GM21423 (cell line): ENCODE data around the gene NR1I3.
"Not testable (repeated sequence)": the region's sequence is repeated elsewhere in the genome, so short reads cannot be mapped to it uniquely, and the experiment has no call there.

ENCODE experiments used
- ATAC-seq: cut with Tn5 transposase; IDR thresholded peaks from one replicate; pipeline ENCODE4 v1.9.1; 2021; ENCODE audit warnings: mild to moderate bottlenecking, moderate library complexity; ENCODE audit not compliant: unreplicated experiment

Gene NR1I3

DNA sequence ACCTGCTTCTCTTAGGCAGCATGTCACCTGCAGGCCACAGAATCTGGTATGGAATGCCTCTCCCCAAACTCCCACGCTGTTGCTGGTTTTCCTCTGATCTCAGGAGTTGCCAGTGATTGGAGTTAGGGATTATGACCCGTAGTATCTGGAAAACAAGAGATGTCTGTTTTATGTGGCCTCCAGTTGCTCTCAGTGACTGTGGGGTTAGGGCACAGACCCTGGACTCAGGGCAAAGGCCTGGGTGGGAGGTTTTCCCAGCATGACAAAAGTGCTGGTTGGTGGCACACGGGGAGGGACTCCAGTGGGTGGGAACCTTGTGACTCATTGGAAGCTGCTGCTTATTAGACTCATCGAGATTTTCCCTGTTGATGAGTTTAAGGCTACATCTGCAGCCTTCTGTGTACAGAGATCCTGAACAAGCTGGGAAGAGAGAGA is at the start of gene NR1I3:
Gene NR1I3 (minus strand): TSS at position 165 of the 435 bp plus-strand sequence. CDS start 1,638 bp downstream, outside the sequence.
- ATAC-seq = no peak

GRCh38 chr1:161287482-161288054 is 49.6 kb upstream of the NR1I3 start:
- ATAC-seq = no peak

DNA sequence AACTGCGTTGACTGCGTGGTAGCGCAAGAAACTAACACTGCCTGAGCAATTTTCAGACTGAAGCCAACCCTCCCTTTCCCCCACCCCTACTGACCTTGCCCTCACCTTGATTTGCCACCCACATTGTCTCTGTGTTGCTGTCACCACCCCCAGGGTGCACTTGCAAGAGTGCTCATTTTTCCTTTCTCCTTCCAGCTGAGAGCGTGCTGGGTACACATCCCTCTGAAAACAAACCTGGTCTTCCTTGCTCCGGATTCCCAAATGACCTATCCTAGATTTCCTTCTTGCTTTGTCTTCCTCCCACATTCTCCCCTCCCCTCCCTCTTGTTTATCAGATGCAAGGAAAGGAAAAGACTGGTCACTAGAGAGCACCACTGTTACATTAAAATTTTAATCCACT is 47.5 kb upstream of the NR1I3 start:
- no peak for ATAC-seq

DNA sequence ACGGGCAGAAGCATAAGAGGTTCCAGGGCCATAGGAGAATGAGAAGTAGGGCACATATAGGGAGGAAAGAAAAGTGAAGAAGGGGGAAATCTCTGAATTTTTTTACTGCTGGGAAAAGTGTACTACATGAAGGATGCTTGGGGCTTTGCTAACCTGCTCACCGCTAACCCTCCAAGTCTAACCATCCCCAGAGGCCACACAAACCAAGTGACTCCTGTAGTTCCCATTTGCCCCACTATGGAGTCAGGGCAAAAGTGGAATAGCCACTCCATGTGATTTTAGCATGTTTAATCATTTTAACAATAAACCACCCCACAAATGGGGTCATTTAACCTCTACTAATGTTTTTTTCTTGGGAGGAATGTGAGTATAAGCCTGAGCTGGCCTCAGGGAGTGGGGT is 47.1 kb upstream of the NR1I3 start:
- no peak for ATAC-seq

- ATAC-seq = no peak
Observed at GRCh38 chr1:161282991-161283390, 45.0 kb upstream of the NR1I3 start.

- no peak for ATAC-seq
Observed at GRCh38 chr1:161274874-161275273, 36.9 kb upstream of the NR1I3 start.

DNA sequence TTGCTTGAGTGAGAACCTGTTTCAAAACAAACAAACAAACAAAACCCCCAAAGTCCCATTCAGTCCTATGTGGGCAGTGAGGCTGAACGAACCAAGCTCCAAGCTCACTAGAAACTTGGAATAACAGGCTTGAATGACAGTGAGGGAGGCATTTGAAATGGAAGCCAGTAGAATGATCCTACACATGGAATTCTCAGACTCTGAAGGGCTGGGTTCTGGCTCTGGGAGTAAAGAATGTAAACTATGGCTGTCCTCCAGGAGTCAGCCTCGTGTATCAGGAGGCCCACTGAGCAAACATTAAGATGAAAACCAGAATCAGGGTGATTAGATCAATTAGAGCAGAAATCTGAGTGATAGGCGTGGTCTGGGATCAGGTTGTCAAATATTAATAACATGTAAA is 35.4 kb upstream of the NR1I3 start:
- no peak for ATAC-seq

- no peak for ATAC-seq
Observed at GRCh38 chr1:161267321-161267720, 29.3 kb upstream of the NR1I3 start.

DNA sequence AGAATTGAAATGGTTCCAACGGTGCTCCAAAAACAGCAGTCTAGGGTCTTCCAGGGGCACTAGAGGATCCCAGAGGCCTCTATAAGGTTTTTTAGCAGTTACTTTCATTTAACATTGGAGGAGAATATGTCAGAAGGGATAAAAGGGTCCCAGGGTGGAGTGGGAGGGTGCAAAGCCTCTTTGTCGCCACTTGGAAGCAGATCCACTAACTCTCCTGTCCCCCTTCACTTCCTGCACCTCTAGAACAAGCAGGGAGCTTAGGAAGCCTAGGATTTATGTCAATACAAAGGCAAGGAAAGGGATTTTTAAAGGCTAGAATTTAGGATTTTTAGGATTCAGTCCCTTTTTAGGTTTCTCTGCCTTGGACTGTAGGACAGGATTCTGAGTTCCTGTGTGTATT is 28.8 kb upstream of the NR1I3 start:
- no peak for ATAC-seq

DNA sequence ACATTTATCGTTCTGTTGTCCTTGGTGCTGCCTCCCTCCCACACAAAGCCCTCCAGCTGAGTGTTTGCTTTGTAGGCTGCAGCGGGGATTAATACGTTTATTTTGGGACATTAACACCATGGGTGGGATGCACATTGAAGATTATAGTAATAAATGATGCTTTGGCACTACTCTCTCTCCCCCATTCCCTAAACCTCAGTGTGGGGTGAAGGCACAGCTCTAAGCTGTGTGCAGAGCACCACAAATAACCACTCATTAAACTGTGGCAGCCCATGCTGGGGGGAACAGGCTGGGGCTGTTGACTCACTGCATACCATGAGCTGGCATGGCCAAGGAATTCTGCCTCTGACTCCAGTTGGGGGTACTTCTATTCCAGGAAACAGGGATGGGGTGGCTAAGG is 28.2 kb upstream of the NR1I3 start:
- no peak for ATAC-seq

DNA sequence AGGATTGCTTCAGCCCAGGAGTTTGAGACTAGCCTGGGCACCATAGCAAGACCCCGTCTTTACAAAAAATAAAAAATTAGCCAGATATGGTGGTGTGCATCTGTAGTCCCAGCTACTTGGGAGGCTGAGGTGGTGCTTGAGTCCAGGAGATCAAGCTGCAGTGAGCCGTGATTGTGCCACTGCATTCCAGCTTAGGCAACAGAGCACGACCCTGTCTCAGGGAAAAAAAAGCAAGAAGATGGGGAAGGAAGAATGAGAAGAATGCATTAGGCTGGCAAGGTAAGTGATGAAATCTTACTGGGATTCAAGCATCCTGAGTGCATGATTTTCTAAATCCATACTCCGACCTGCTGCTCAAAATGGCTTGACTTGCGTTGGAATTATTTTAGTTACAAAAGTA is 27.3 kb upstream of the NR1I3 start:
- ATAC-seq = no peak

DNA sequence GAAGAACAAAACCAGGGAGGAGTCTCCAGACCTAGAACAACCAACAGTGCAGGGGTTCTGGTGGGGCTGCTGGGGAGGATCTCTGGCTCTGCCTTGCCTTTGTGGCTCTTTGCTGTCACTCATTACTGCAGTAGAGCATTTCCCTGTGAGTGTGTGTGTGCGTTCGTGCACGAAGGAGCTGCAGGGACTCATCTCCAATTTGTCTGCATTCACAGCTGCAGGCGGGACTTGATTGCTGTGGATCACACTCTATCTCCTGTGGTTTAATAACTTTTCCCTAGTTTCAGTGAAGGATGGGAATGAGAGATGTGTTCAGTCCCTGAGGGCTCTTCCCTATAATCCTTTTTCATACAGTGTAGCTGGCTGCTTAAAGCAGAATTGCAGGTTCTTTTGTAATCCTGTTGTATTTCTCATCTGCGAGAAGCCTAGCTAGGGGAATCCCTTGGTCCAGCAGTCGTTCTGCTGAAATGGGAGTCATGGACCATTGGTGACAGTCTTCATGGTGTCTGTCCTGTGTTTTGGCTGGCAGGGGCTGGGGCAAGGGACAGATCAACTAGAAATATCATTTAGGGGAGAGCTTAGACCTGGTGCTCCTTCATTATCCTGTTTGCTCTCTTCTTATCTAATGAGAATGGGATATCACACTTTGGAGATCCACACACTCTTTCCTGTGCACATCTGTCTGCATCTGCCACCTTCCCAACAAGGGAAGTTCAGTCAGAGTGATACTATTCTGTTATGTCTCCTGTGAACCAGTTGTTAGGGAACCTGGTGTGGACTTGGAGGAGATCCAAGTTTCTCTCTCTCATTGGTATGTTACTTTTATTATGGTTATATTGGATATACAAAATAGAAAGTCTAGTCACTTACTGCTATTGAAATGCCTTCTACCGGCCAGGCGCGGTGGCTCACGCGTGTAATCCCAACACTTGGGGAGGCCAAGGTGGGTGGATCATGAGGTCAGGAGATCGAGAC is 23.5 kb upstream of the NR1I3 start:
- no peak for ATAC-seq

DNA sequence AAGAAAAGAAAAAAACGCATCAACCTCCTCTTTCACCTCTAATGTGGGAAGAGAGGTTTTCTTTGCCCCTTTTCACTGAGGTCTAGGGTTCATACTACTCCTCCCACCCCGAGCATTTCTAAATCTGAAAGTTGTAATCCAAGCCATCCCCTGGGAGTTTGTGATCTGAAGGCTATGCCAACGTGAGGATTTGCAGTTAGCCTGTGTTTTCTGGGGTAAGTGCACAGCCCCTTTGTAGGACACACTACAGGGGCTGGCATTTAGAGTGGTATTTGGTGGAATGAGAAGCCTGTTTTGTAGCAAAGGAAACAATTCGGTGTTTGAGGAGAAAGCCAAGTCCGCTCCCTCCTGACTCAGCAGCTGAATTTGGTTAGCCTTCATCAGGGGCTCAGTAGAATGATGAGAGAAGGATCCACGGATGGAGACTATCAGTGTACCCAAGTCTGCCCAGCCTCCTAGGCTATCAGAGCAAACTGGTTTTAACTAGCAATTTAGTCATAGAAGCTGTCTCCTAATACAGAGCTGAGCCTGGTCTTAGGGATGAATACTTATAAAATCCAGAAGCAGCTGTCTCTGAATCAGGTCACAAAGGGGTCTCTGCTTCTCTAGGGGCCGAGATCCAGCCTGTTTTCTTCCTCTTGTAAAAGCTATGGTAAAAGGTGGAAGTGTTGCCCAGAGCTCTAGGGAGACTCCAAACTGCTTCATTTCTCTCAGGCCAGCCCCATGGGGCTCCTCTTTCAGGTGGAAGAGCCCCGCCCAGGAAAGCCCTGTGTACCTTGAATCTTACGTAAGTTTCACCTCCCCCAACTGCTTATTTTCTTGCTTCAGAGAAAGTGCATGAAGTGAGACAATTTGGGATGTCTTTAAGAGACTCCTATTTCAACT is 22.6 kb upstream of the NR1I3 start:
- ATAC-seq = no peak

DNA sequence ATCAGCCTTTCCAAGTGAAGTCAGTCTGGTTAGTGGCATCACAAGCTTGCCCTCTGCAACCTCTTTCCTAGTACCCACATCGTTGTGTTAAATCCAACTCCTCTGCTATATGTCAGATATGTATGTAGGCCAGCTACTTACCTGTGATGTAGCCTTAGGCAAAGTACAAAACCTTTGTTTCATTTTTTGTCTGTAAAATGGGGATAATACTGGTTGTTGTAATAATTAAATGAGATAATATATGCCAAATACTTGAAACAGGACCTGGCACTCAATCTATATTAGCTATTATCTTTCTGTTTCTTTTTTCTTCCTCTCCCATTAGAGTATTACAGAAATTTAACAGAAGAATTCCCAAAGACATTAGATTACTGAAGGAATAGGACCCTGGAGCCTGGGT is 21.8 kb upstream of the NR1I3 start:
- no peak for ATAC-seq

- no peak for ATAC-seq
Observed at GRCh38 chr1:161259345-161259702, 21.3 kb upstream of the NR1I3 start.

DNA sequence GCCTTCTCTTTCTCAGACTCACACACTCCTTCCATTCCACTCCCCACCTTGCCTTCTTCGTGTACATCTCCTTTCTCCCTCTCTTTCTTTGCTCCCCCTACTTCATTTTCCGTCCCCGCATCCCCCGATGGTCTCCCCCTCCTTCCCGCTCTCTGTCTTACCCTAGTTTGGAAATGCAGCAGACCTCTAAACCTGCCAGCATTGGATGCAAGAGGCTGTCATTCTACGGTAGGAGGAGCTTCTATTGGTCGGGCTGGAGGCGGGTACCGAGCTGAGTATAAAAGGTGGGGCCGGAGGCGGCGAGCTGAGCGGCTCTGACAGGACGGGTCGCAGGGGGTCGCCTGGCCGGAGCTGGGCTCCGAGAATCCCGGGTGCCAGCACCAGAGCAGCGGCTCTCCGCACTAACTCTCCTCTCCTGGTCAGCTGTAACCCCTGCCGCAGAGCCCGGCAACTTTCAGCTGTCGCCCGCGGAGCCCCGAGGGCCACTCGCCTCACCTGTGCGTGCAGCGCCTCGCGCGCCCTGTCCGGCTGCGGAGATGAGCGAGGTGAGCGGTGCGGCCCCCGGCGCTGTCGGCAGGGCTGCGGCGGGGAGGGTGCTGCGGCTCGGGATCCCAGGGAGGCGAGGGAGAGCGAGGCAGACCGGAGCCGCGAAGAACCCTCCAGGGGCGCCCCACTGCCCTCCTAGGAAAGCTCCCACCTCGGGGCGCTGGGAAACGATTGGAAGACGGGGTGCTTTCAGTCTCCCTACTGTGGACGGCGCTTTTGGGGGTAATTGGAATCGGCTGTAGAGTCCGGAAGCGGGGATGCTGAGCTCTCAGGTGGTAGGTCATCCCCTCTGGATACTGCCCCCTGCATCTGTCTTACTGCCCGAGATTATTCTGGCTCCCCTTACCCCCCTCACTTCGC is 20.7 kb upstream of the NR1I3 start, which contains the start of gene PCP4L1:
Gene PCP4L1 (plus strand): TSS at position 307 of the 906 bp plus-strand sequence. CDS start 230 bp downstream, at position 537.
- ATAC-seq = no peak

- not testable (repeated sequence) for ATAC-seq
Observed at GRCh38 chr1:161257109-161257508, 19.1 kb upstream of the NR1I3 start.

GRCh38 chr1:161255955-161256520 is 18.0 kb upstream of the NR1I3 start:
- ATAC-seq = not testable (repeated sequence)

- ATAC-seq = not testable (repeated sequence)
Observed at GRCh38 chr1:161255302-161255701, 17.3 kb upstream of the NR1I3 start.

DNA sequence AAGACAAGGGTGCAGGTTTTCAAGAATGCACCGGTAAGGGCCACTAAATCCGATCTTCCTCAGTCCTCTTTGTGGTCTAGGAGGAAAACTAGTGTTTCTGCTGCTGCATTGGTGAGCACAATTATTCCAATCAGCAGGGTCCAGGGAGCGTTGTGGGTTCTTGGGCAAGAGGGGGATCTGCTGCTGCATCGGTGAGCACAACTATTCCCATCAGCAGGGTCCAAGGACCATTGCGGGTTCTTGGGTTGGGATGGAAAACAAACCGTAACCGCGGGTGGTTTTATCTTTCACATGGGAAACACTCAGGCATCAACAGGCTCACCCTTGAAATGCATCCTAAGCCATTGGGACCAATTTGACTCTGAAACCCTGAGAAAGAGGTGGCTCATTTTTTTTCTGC is 13.6 kb upstream of the NR1I3 start:
- ATAC-seq = no peak
